GM12878 (cell line): ENCODE results near the gene RRAS. TPM values are rescaled to one million over a fixed set of nuclear protein-coding genes. Genes with fewer than 3 reads are reported as not detected.

Experiments
- BACH1 ChIP-seq: fragments of 450-650 bp; IDR thresholded peaks from 2 replicates; pipeline ENCODE4 v1.6.1; 2017; ENCODE audit warnings: mild to moderate bottlenecking, borderline replicate concordance
- BCL11A ChIP-seq: IDR thresholded peaks from 2 replicates; pipeline ENCODE4 v1.6.1; 2011; ENCODE audit warnings: low read depth, low read length
- CEBPB ChIP-seq, 2 experiments: fragments of 150-350 bp in 1 of 2; IDR thresholded peaks; 2 replicates each; pipeline ENCODE4 v1.6.1; 2012 to 2014; ENCODE audit warnings: low read depth in 2 of 2, low read length in 2 of 2, borderline replicate concordance in 1 of 2, inconsistent platforms in 1 of 2
- DPF2 ChIP-seq: fragments of 450-650 bp; IDR thresholded peaks from 2 replicates; pipeline ENCODE4 v1.6.1; 2017; ENCODE audit warnings: mild to moderate bottlenecking
- EED ChIP-seq: sonication (generic); IDR thresholded peaks from 2 replicates; pipeline ENCODE4 v1.6.1; 2016; ENCODE audit warnings: antibody characterized with exemption, low read depth
- EGR1 ChIP-seq, 2 experiments: IDR thresholded peaks; 1 replicate in 1 of 2; 2 replicates in 1 of 2; pipeline ENCODE4 v1.6.1; 2011 to 2012; ENCODE audit warnings: low read depth in 2 of 2, low read length in 2 of 2, borderline replicate concordance in 1 of 2, mild to moderate bottlenecking in 1 of 2, moderate library complexity in 1 of 2
- IRF5 ChIP-seq: fragments of 450-650 bp; IDR thresholded peaks from 2 replicates; pipeline ENCODE4 v1.6.1; 2017; ENCODE audit warnings: borderline replicate concordance
- MYB ChIP-seq: fragments of 150-350 bp; IDR thresholded peaks from 2 replicates; pipeline ENCODE4 v1.6.1; 2014; ENCODE audit warnings: mild to moderate bottlenecking, low read depth, low read length, borderline replicate concordance
- NR2C2 ChIP-seq: IDR thresholded peaks from 2 replicates; pipeline ENCODE4 v1.6.1; 2011; ENCODE audit warnings: borderline replicate concordance, low read depth; ENCODE audit not compliant: control insufficient read depth, insufficient read length
- POLR2AphosphoS5 ChIP-seq: IDR thresholded peaks from 2 replicates; pipeline ENCODE4 v1.6.1; 2011; ENCODE audit warnings: mild to moderate bottlenecking, low read length, inconsistent platforms
- PRDM15 ChIP-seq: fragments of 450-650 bp; formaldehyde crosslinking; IDR thresholded peaks from 2 replicates; pipeline ENCODE4 v1.4.0; 2020; ENCODE audit warnings: mild to moderate bottlenecking, moderate library complexity
- RB1 ChIP-seq: fragments of 450-650 bp; formaldehyde crosslinking; IDR thresholded peaks from 2 replicates; pipeline ENCODE4 v1.6.1; 2017; ENCODE audit warnings: mild to moderate bottlenecking, borderline replicate concordance
- RCOR1 ChIP-seq: conservative IDR thresholded peaks from 2 replicates; pipeline ENCODE4 v1.6.1; 2012; ENCODE audit warnings: low read depth, low read length, improper control_type of control experiment
- RUNX3 ChIP-seq: IDR thresholded peaks from 2 replicates; pipeline ENCODE4 v1.6.1; 2012; ENCODE audit warnings: low read length, inconsistent platforms
- SIN3A ChIP-seq: IDR thresholded peaks from 2 replicates; pipeline ENCODE4 v1.6.1; 2012; ENCODE audit warnings: low read depth, low read length, improper control_type of control experiment
- SIX5 ChIP-seq: IDR thresholded peaks from 2 replicates; pipeline ENCODE4 v1.6.1; 2011; ENCODE audit warnings: mild to moderate bottlenecking, low read depth, low read length, moderate library complexity; ENCODE audit not compliant: severe bottlenecking
- SMC3 ChIP-seq: IDR thresholded peaks from 2 replicates; pipeline ENCODE4 v1.6.1; 2011; ENCODE audit warnings: low read length, improper control_type of control experiment, borderline replicate concordance
- SREBF2 ChIP-seq: IDR thresholded peaks from 2 replicates; pipeline ENCODE4 v1.6.1; 2012; ENCODE audit warnings: mild to moderate bottlenecking, low read length
- WRNIP1 ChIP-seq: IDR thresholded peaks from 2 replicates; pipeline ENCODE4 v1.6.1; 2011; ENCODE audit warnings: low read depth, low read length, improper control_type of control experiment, borderline replicate concordance
- ZNF217 ChIP-seq: fragments of 450-650 bp; IDR thresholded peaks from 2 replicates; pipeline ENCODE4 v1.6.1; 2017; ENCODE audit warnings: antibody characterized with exemption, mild to moderate bottlenecking
- ZNF384 ChIP-seq: IDR thresholded peaks from 2 replicates; pipeline ENCODE4 v1.6.1; 2012; ENCODE audit warnings: low read depth, mild to moderate bottlenecking, low read length, improper control_type of control experiment, borderline replicate concordance
- ZNF622 ChIP-seq: fragments of 450-650 bp; IDR thresholded peaks from 2 replicates; pipeline ENCODE4 v1.6.1; 2017; ENCODE audit warnings: mild to moderate bottlenecking, inconsistent platforms
- polyA plus RNA-seq, 11 experiments: library from polyadenylated mRNA; depleted of rRNA in 4 of 11; unstranded in 6 of 11; stranded (reverse) in 5 of 11; fragments of >200 nt; fragmentation: Nextera tagmentation in 4 of 11; fragmentation: Illumina TruSeq in 1 of 11; extraction: Ambion mirVana in 4 of 11; extraction: Trizol in 1 of 11; gene quantifications; 1 replicate in 1 of 11; 2 replicates in 10 of 11; pipeline versions ENCODE4 v1.2.1 to v1.2.3, GENCODE V29; 2011 to 2016; ENCODE audit warnings: inconsistent platforms in 2 of 11, missing spikeins in 2 of 11, low read depth in 1 of 11
- total RNA-seq, 4 experiments: library from RNA; depleted of rRNA in 3 of 4; stranded (reverse); fragments of >200 nt in 3 of 4; fragmentation: Illumina TruSeq in 1 of 4; extraction: Trizol in 1 of 4; gene quantifications; 2 replicates each; pipeline versions ENCODE4 v1.2.1 to v1.2.3, GENCODE V29; 2013 to 2021
- TF ChIP-seq, protein P1 (sequence below): IDR thresholded peaks from 2 replicates; pipeline ENCODE4 v1.6.1; 2011; ENCODE audit warnings: borderline replicate concordance, low read depth, mild to moderate bottlenecking, moderate library complexity, mixed read lengths, low read length; ENCODE audit not compliant: insufficient read depth; ENCODE audit errors: extremely low read length
- TF ChIP-seq, protein P2 (sequence below): IDR thresholded peaks from 2 replicates; pipeline ENCODE4 v1.6.1; 2012; ENCODE audit warnings: low read depth, low read length, improper control_type of control experiment

RRAS gene
- total and polyA plus RNA-seq, 10 of the 15 experiments (the other 5 are each of a cell fraction or from before 2014, with no cell fraction given): 0.24 to 5.8 (median 1.8) TPM

DNA sequence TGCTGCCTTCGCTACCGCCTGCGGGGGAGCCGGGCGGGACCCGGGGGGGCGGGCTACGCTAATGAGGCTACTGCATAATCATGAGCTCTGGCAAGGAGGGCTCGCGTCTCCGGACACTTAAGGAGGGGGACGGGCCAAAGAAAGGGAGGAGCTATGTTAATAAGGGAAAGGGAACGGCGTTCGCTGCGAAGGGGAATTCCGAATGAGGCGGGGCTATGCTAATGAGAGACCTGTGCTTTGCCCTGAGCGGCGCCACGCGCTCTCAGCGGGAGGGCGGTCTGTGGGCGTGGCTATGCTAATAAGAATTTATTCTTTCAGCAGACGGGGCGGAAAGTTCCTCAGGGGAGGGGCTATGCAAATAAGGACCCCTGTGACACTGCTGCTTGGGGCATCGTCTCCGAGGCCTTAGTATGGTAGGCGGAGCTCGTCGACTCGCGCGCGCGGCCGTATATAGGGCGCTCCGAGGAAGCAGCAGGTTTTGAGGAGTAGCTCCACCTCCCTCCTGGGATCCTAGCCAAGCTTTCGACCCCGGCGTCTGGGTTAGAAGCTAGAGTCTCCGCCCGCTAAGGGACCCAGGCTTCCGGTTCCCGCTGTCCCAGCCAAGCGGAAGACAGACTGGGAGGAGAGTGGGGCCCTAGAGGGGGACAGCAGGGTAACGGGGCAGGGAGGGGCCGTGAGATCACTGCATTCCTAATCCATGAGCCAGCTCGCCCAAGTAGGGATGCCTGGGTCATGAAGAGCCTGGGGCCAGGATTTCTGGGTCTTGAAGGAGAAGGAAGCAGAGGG lies at the start of gene RRAS (continued):
- TF ChIP-seq IRF5 (no peak), SREBF2 (no peak), EGR1 (IDR thresholded peaks at IDR 0.05; ENCODE audit: borderline replicate concordance in 1 of 2, low read depth in 2 of 2, low read length in 2 of 2) (no peak), RB1 (peak; percentile 74; the same call in 1 of the 2 replicates), NR2C2 (no peak), WRNIP1 (no peak), EED (peak; percentile 79; the same call in 1 of the 2 replicates), BCL11A (no peak), BACH1 (no peak; the same call in 1 of the 2 replicates), SIX5 (peak; percentile 1), ZNF217 (no peak), SIN3A (no peak), PRDM15 (no peak), RUNX3 (0 out of 2 replicates have a peak, but pooled peaks have one; percentile 6), DPF2 (peak; percentile 31; the same call in 1 of the 2 replicates), ZNF384 (no peak), CEBPB (IDR thresholded peaks at IDR 0.05; ENCODE audit: borderline replicate concordance in 1 of 2, low read depth in 2 of 2, low read length in 2 of 2) (no peak), MYB (no peak), RCOR1 (0 out of 2 replicates have a peak, but pooled peaks have one; percentile 23), ZNF622 (no peak), SMC3 (no peak), POLR2AphosphoS5 (peak; percentile 84)
- TF ChIP-seq, protein P1, sequence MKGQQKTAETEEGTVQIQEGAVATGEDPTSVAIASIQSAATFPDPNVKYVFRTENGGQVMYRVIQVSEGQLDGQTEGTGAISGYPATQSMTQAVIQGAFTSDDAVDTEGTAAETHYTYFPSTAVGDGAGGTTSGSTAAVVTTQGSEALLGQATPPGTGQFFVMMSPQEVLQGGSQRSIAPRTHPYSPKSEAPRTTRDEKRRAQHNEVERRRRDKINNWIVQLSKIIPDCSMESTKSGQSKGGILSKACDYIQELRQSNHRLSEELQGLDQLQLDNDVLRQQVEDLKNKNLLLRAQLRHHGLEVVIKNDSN: no peak
- TF ChIP-seq, protein P2, sequence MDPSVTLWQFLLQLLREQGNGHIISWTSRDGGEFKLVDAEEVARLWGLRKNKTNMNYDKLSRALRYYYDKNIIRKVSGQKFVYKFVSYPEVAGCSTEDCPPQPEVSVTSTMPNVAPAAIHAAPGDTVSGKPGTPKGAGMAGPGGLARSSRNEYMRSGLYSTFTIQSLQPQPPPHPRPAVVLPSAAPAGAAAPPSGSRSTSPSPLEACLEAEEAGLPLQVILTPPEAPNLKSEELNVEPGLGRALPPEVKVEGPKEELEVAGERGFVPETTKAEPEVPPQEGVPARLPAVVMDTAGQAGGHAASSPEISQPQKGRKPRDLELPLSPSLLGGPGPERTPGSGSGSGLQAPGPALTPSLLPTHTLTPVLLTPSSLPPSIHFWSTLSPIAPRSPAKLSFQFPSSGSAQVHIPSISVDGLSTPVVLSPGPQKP: peak; percentile 35; the same call in 1 of the 2 replicates
